Stimulated activated CD4-positive, alpha-beta T cell treated with anti-CD3 and anti-CD28 coated beads, Interleukin-2, amount 100 ng/mL, for 24 hours (primary cell): ENCODE data around the gene CHKA.
"Not testable (repeated sequence)": the region's sequence is repeated elsewhere in the genome, so short reads cannot be mapped to it uniquely, and the experiment has no call there.

Experiments
- DNase-seq, 2 donors: peaks; one replicate each; pipeline ENCODE4 v3.0.0-alpha.2; 2020

CHKA gene

GRCh38 chr11:68115285-68115684 lies 5.9 kb downstream of the CHKA start:
- no peak for DNase-seq

GRCh38 chr11:68113986-68114385 lies 7.2 kb downstream of the CHKA start:
- DNase-seq = no peak

GRCh38 chr11:68107689-68108088 lies 13.5 kb downstream of the CHKA start:
- no peak for DNase-seq

DNA sequence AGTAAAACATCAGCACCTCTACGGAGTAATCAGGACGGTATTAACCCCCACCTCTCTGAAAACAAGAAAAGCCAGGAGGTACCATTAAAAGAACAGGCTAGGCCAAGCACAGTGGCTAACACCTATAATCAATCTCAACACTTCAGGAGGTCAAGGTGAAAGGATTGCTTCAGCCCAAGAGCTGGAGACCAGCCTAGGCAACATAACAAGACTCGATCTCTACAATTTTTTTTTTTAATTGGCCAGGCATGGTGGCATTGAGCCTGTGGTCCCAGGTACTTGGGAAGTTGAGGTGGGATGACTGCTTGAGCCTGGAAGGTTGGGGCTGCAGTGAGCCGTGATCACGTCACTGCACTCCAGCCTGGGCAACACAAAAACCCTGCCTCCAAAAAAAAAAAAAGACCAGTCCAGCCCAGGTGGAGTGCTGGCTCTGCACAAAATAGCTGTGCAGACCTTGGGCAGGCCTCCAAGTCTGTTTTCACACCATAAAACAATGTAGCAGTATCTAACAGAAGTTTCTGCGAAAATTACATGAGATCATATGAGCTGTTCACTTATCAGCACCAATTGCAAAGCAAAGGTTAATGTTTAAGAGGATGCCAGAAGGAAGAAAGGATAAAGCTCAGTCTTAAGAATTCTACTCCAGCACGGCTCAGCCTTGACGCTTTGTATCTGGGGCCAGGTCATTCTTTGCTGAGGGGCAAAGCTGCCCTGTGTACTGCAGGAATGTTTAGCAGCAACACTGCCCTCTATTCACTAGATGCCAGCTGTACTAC lies 14.8 kb downstream of the CHKA start:
- no peak for DNase-seq

DNA sequence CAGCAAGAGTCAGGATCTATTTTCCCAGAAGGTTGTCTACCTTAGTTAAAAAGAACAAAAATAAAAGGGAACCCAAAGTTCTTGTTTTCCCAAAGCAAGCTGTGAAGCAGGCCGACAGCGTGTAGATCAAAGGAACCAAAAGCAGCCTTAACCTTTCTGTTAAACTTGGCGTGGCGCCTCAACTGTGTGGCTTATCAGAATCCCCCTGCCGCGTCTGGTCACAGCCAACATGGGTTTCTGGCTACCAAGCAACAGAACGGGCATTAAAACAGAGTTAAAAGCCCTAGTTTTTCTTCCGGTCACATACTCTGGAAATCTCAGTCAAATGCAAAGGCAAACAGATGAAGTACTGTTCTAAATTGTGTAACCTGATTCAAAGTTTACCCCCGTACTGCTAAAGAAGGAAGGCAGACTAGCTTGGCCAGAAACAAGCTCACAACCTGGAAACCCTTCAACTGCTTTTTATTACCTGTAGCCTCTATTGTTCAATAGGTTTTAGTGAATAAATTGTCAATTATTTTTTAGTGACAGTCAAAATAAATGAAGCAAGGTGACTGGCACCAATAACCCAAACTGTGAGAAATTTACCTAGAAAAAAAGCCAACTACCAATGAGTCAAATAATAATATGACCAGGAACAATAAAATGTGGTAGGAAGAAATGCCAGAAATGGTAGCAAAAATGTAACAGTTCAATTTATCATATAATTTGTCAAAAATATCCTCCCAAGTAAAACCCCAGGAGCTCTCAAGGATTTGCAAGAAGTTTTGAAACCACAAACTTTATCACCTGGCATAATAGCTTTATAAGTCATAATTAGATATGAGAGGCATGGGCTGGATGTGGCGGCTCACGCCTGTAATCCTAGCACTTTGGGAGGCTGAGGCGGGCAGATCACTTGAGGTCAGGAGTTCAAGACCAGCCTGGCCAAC lies 21.4 kb downstream of the CHKA start:
- DNase-seq = peak in 1 of 2 donors; percentile 26

- DNase-seq = no peak
Measured at GRCh38 chr11:68099057-68099456, 22.1 kb downstream of the CHKA start.

DNA sequence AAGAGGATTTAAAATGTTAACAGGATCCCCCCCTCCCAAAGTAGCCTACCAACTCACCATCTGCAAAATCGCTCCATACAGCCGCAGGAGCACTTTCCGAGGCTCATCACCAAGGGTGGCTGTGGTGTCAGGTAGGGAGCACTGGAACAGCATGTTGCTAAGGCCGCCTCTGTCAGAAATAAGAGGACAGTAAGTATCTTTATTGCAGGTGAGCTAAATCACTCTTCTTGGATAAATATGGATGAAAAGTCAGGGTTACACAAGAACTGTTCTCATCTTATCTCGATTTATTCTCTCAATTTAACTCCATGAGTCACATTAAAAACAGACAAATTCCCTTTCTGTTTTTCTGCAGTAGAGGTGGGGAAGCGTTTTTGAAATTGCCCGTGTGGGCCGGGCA lies 24.2 kb downstream of the CHKA start:
- DNase-seq = no peak

DNA sequence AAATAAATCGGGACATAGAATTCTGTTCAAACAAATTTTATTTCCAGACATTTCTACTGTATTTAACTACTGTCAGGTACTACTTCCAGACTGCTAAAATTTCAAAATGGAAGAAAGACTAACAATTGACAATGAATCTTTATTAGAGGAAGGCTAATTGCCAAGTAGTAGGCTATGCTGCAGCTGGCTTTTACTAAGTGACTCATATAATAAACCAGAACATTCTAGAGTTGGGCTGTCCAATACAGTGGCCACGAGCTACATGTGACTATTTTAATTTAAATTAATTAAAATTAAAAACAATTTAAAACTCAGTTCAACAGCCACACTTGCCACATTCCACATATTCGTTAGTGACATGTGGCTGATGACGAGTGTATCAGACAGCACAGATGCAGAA lies 27.6 kb downstream of the CHKA start:
- DNase-seq = no peak

- not testable (repeated sequence) for DNase-seq
Measured at GRCh38 chr11:68092946-68093345, 28.2 kb downstream of the CHKA start.

DNA sequence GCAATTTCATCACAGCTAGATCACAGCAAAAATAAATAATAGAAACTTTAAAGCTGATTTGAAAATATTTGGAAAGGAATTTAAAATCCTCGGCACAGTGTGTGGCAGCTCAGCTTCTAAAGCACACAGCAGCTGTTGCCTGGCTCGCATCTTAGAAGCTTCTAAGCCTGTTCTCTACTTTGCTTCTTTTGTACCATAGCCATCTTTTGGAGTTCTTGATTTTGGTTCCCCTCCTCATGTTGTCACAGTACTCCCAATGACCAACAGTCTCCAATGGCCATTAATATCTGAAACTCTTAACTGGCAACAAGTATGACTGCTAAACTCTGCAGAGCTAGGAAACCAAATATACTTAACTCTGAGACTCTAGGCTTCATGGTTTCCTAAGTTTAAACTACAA lies 28.8 kb downstream of the CHKA start:
- DNase-seq = no peak

DNA sequence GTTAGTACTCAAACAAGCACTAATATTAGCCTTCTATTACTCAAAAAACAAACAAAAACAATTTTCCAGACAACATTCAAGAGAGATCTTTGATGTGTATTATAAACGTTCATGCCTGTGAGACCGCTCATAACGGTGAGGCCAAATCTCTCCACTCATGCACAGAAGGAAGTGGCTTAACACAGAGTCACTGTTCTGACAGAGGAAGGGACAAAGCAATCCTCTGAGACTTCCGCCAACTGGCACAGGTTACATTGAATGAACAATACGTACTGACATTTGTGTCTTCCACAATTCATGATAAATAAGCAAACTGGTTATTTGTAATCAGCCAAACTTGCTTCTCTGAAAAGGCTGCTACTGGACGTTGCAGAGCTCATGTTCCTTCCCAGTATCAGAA lies 30.5 kb downstream of the CHKA start:
- DNase-seq = no peak

GRCh38 chr11:68090287-68090686 lies 30.9 kb downstream of the CHKA start:
- DNase-seq = no peak

- no peak for DNase-seq
Measured at GRCh38 chr11:68089679-68090078, 31.5 kb downstream of the CHKA start.

- no peak for DNase-seq
Measured at GRCh38 chr11:68083517-68083916, 37.7 kb downstream of the CHKA start.

- DNase-seq = no peak
Measured at GRCh38 chr11:68082481-68082880, 38.7 kb downstream of the CHKA start.

DNA sequence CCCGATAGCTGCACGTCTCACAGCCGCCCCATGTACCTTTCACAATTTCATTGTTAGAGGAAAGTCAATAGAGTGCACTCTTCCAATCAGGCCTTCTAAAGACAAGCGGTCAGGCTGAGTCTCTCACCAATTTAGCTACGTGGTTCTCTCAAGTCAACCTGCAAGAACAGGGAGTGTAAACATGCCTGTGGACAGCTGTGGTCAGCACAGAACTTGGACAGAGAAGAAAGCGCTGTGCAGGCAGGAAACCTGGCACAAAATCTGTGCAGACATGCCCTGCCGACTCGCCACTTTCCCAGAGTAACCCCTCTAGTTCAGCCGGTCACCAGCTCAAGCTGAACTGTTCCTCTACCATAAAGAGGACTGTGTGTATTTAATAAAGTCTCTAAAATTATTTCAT lies 39.5 kb downstream of the CHKA start:
- no peak for DNase-seq

DNA sequence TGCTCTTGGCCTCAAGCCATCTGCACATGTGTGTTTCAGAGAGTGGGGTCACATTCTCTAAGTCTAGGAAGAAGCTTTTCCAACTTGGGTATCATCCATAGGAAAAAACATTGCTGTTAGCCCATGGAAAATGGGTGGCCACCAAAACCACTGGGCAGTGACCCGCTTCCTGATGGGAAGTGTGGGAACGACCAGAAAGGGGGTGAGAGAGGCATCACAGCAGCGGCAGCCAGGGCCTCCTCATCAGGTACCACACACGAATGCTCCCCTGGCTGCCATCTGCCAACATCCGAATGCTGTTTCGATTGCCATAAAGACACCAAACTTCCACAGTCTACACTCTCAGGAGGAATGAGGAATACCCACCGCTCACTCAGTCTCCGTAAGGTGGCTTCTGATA lies 40.3 kb downstream of the CHKA start:
- DNase-seq = no peak

DNA sequence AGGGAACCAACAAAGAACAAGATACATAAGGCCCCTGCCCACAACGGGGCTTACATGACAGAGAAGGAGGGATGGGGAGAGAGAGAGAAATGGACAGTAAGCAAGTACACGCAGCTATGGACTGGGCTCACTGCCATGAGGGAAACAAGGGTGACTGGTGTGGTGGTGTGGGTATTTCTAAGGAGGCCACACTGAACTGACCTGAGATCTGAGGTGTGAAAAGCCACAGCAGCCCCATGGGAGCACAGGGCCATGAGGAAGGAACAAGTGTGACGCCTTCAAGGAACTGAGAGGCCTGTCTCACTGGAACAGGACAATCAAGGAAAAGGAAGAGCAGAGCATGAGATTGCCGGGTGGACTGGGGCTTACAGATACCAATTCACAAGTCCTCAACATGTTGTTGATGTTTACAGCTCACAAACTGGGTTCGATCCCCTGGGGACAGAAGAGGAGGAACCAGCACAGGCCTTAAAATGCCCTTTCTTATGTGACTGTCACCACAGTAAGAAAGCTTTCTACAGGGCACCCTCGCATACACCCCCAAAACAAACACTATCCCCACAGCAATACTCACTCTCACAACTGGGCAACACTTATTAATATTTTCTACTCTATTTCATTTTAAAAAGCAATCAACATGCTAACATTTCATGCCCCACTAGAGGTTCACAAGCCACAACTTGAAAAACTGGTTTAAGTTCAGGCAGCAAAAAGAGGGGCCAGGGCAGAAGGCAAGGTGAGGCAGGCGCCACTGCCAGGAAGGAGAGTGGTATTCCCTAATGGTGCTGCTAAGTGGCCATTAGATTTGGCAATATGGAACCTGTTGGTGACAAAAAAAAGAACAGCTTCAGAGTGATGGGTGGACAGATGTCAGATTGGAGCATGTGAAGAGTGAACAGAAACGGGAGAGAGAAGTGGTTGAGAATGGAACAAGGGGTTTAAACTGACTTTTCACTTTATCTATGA lies 43.3 kb downstream of the CHKA start:
- DNase-seq = no peak

- DNase-seq = no peak
Measured at GRCh38 chr11:68076371-68077042, 44.7 kb downstream of the CHKA start.

DNA sequence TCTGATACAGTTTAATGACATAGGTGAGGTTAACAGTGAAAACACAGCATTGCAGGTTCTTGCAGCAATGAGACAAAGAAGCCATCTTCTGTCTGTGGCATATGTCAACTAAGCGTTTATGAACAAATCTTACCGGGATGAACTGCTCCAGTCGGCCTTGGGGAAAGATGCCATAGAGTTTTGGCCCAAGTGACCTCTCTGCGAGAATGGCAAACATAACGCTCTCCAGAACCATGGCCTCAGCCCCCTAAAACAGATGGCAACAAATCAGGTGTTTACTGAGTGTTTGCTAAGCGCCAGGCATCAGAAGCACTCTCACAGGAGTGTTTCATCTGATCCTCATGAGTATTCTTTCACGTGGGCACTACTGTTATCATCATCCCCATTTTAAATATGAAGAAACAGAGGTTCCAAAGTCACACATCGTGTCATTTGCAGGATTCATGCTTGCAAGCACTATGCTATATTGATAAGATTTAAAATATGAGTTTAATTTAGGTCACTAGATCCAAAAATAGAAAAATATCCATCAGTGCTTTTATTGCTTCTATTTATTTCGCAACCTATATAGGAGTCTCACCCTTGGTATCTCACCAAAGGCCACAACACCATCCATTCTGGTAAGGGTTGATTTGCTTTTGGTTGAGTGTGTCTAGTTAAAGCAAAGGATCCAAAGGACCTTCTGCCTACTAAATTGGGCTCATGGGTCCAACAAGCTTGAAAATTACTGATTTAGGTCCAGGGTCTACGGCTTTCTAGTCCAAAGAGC lies 46.4 kb downstream of the CHKA start:
- DNase-seq = no peak

GRCh38 chr11:68071281-68072048 lies 49.7 kb downstream of the CHKA start:
- no peak for DNase-seq
